Activated CD8-positive, alpha-beta memory T cell treated with anti-CD3 and anti-CD28 coated beads, Interleukin-2, amount 50 U/mL, for 24 hours (primary cell): ENCODE results near the gene TPP2.

Source experiments
- DNase-seq: peaks from one replicate; pipeline ENCODE4 v3.0.0-alpha.2; 2020; ENCODE audit errors: extremely low read depth

TPP2 gene

DNA sequence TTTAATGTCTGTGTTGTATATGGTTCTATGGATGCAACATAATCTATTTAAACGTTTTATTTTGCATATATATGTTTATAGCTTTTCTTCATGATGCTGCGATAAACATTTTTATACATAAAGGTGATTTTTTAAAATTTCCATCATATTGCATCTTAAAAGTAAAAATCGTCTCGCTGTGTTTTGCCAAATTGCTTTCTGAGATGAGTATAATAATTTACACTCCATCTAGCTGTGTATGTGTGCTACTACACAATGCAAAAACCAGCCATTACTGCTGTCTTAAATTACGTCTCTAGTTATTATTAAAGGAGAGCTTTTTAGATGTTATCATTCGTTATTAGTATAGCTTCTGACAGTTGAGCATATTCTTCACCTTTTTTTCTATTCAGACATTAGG is 60.8 kb downstream of the TPP2 start:
- DNase-seq = no peak

- DNase-seq = no peak
Observed at GRCh38 chr13:102658660-102659059, 61.9 kb downstream of the TPP2 start.

- no peak for DNase-seq
Observed at GRCh38 chr13:102659168-102659713, 62.5 kb downstream of the TPP2 start.

GRCh38 chr13:102667023-102667422 is 70.2 kb downstream of the TPP2 start:
- DNase-seq = no peak

DNA sequence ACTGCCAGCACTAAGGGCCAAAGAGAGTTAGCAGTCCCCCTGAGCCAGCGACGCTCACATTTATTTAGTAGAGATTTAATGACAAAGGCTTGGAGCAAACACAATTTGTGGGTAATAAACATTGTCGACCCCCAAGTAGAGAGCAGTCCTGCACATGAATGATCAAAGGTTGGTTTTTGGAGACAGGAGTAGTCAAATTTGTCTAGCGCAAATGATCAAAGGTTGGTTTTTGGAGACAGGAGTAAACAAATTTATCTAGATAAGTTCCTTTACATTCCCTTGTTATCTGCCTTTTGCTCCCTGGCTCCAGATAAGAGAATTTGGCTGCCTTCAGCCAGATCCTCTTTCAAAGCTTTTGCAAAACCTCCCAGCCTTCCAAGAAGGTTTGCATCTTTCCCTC is 71.1 kb downstream of the TPP2 start:
- no peak for DNase-seq

DNA sequence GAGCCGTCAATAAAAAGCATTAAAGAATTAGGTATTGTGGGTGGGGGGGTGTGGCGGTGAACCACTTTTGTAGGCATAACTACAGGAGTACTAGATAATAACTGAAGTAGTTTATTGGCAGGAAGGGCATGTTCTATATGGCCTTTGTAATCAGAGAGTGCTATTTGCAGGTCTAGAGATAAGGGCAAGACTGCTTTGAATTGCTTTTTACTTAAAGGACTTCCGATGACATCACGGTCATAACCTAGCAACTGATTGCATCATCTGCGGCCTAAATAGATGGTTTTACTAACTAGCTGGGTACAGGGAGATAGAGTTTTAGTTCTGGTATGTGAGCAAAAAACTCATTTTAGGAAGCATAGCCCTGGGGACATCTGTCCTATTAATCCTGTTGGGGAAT is 73.3 kb downstream of the TPP2 start:
- DNase-seq = no peak

DNA sequence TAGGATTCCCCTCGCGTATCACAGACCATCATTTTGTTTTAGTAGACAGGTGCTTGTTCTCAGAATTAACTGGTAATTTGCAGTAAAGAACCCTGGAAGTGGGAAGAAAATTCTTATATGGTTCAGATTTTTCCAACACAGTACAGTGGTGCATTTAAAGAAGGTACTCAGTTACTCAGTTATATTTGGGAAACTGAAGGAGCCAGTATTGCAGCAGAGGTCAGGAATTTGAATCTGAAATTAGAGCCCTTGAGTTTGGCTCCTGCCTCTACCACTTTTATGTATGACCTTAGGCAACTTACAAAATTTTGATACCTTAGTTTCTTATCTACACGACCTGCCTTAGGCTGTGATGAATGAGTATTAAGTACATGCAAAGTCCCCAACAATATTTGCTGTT is 78.3 kb downstream of the TPP2 start:
- DNase-seq = no peak

DNA sequence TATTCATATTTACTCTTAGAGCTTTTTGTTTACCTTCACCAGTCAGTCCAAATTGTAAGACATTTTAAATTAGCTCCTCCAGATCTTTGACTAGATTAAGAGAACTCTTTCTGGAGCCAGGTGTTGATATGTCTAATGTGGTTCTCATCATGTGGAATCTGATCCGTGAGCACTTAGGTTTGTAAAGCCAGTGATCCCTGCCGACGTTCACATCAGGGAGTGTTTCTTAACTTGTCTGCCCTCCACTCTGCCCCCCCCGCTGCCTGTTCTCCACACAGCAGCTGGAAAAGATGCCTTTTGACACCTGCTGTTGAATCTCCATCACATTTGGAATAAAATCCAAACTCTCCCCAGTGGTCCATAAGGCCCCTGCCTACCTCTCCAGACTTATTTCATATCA is 80.3 kb downstream of the TPP2 start:
- DNase-seq = no peak

GRCh38 chr13:102678339-102679107 is 81.7 kb downstream of the TPP2 start:
- DNase-seq = no peak

DNA sequence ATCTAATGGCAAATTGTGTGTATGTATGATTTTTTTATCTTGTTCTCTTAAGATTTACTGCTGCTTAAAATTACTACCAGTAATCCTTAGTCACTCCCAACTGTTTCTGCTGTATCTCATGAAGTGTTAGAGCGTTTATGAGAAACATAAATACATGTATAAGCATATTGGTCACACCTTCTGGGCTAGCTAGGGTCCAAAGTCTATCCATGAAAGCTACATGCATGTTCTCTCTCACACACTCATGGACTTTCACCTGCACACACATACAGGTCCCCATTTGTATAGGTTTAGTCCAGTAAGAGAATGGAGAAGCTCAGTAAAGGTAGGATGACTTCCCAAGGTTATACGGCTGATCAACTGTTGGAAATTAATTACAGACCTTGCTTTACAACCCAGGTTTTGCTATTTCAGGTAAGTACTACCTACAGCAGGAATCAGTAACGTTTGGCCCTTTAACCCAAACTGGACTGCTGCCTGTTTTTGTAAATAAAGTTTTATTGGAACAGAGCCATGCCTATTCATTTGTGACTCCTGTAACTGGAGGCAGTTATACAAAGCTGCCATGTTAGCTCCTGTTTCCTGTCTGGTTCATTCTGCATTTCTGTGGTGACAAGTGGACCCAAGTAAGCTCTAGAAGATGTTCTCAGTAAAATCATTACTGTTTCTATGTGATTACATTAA is 82.8 kb downstream of the TPP2 start:
- no peak for DNase-seq

GRCh38 chr13:102680133-102680717 is 83.4 kb downstream of the TPP2 start:
- no peak for DNase-seq

GRCh38 chr13:102680842-102681740 is 84.3 kb downstream of the TPP2 start:
- DNase-seq = no peak

GRCh38 chr13:102682211-102682610 is 85.4 kb downstream of the TPP2 start:
- DNase-seq = no peak

- DNase-seq = no peak
Observed at GRCh38 chr13:102682727-102683126, 85.9 kb downstream of the TPP2 start.

- no peak for DNase-seq
Observed at GRCh38 chr13:102683637-102684036, 86.9 kb downstream of the TPP2 start.

GRCh38 chr13:102686024-102686423 is 89.2 kb downstream of the TPP2 start:
- no peak for DNase-seq

DNA sequence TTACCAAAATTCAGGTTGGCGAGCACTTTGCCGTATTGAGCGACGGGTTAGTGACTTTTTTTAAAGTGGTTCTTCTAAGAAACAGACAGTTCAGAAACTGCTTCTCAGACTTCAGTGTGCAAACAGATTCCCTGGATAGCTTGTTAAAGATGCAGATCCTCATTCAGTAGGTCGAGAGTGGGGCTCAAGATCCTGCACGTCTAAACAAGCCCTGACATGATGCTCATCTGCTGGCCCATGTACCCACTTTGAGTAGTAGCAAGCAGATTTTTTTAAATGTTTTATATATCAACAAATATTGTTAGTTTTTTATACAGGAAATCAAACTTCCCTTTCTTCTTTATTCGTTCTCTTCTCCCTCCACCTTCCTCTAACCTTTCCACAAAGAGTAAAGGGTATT is 90.7 kb downstream of the TPP2 start:
- no peak for DNase-seq

- no peak for DNase-seq
Observed at GRCh38 chr13:102688306-102688973, 91.7 kb downstream of the TPP2 start.

- no peak for DNase-seq
Observed at GRCh38 chr13:102690883-102691282, 94.1 kb downstream of the TPP2 start.

DNA sequence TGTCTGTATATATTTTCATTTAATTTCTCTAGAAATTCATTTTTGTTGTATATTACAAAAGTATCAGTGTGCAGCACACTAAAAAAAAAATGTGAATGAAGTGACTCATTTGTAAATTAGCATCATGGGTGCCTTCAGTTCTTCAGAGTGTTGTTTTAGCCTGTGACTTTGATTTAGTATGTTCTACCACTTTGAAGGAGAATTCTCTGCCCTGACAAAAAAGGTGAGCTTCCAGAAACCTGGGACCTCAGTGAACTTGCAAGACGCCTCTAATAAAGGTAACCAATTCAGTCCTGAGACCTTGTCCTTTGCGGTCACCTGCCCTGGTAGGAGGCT is 95.7 kb downstream of the TPP2 start:
- no peak for DNase-seq

DNA sequence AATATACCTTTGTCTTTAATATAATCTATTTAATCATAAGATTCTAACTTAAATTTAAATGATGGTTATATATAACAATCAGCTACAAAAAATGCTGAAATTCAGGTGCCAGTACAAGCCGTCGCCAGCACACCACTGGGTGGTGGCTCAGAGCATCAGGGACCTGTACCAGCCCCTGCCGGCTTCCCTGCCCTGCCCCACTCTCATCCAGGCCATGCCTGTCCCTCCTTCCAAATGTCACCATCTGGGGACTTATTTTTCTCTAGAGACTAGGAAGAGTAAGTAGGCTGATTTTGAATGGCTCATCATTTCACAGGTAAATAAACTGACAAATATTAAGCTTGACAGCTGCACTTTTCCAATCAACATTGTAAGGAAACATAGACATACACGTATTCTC is 96.5 kb downstream of the TPP2 start:
- DNase-seq = no peak
